Measurements from ENCODE around the gene PRR15L.

GRCh38 chr17:47987240-47987835, 29.7 kb upstream of the PRR15L start:
- no peak for TF ChIP-seq CTCF (IDR thresholded peaks at IDR 0.05)
- no peak for TF ChIP-seq POLR2A (IDR thresholded peaks at IDR 0.05)
